Left ventricle myocardium inferior (tissue), 1 donor: ENCODE data around the gene EML6. TPM values are rescaled to one million over a fixed set of nuclear protein-coding genes. Genes with fewer than 3 reads are reported as not detected.

Source experiments
- DNase-seq: peaks from one replicate; pipeline ENCODE4 v3.0.0-alpha.2; 2020
- H3K27ac ChIP-seq: fragments of 200-600 bp; replicated peaks from 2 replicates; pipeline ENCODE4 v1.8.0; 2021
- H3K27me3 ChIP-seq: fragments of 200-600 bp; 2 replicates; pipeline ENCODE4 v1.8.0; 2021; ENCODE audit warnings: low read depth
- H3K36me3 ChIP-seq: fragments of 200-600 bp; 2 replicates; pipeline ENCODE4 v1.8.0; 2021
- H3K4me1 ChIP-seq: fragments of 200-600 bp; 2 replicates; pipeline ENCODE4 v1.8.0; 2021
- H3K4me3 ChIP-seq: fragments of 200-600 bp; 2 replicates; pipeline ENCODE4 v1.8.0; 2021; ENCODE audit warnings: mild to moderate bottlenecking, moderate library complexity
- H3K9me3 ChIP-seq: fragments of 200-600 bp; replicated peaks from 2 replicates; pipeline ENCODE4 v1.8.0; 2021
- CTCF ChIP-seq: fragments of 200-600 bp; IDR thresholded peaks from 2 replicates; pipeline ENCODE4 v1.8.0; 2021; ENCODE audit warnings: antibody characterized with exemption, mild to moderate bottlenecking, borderline replicate concordance
- intact Hi-C: fragments of 100-400 bp; cut with micrococcal nuclease; formaldehyde crosslinking; loops from one replicate; pipeline ENCODE4 v1.11.0; 2022
- total RNA-seq: library from RNA; stranded (reverse); fragmentation: NEBNext Ultra II Directional; extraction: Animal tissue kit (Norgen Biotek cat#: 25700); gene quantifications from one replicate; pipeline ENCODE4 v1.2.1, GENCODE V29; 2021
- donor health status: DM: no; HTN: yes; CAD: no; lungs with severe emphysema.

EML6 gene
- total RNA-seq, 1 donor from 2014 or later, result 0.77 TPM

- no peak overlapping the region for H3K27ac ChIP-seq
- intact Hi-C loops, result no loop called here
- H3K9me3 ChIP-seq, result peaks cover 18% of the 10 kb centered on the region
- no peak overlapping the region for H3K4me3 ChIP-seq
- no peaks in the 10 kb centered on the region for H3K4me1 ChIP-seq
- DNase-seq, result no peak
- no peak for TF ChIP-seq CTCF
- no peaks in the 10 kb centered on the region for H3K36me3 ChIP-seq
- peaks cover 18% of the 10 kb centered on the region for H3K27me3 ChIP-seq
These were observed 138.8 kb downstream of the EML6 start for GRCh38 chr2:54862229-54862628.

- intact Hi-C loops, result no loop called here
- Histone ChIP-seq H3K4me3 (no peak overlapping the region), H3K4me1 (no peaks in the 10 kb centered on the region), H3K27me3 (peaks cover 18% of the 10 kb centered on the region), H3K27ac (no peak overlapping the region), H3K36me3 (no peaks in the 10 kb centered on the region), H3K9me3 (peaks cover 18% of the 10 kb centered on the region)
- no peak for DNase-seq
- TF ChIP-seq CTCF, result no peak
These were observed 139.3 kb downstream of the EML6 start for GRCh38 chr2:54862742-54863141.

GRCh38 chr2:54863660-54864059 lies 140.2 kb downstream of the EML6 start:
- no peak overlapping the region for H3K27ac ChIP-seq
- no peak for DNase-seq
- H3K27me3 ChIP-seq, result peaks cover 18% of the 10 kb centered on the region
- TF ChIP-seq CTCF, result no peak
- no peak overlapping the region for H3K4me3 ChIP-seq
- no peaks in the 10 kb centered on the region for H3K36me3 ChIP-seq
- H3K9me3 ChIP-seq, result peaks cover 18% of the 10 kb centered on the region
- H3K4me1 ChIP-seq, result no peaks in the 10 kb centered on the region
- intact Hi-C loops, result no loop called here

- intact Hi-C loops, result no loop called here
- Histone ChIP-seq H3K9me3 (peaks cover 18% of the 10 kb centered on the region), H3K27ac (no peak overlapping the region), H3K27me3 (peaks cover 18% of the 10 kb centered on the region), H3K4me3 (no peak overlapping the region), H3K36me3 (no peaks in the 10 kb centered on the region), H3K4me1 (no peaks in the 10 kb centered on the region)
- DNase-seq, result no peak
- no peak for TF ChIP-seq CTCF
These were observed 140.6 kb downstream of the EML6 start for GRCh38 chr2:54864096-54864495.

GRCh38 chr2:54864727-54865126 lies 141.3 kb downstream of the EML6 start:
- Histone ChIP-seq H3K27ac (no peak overlapping the region), H3K4me3 (no peak overlapping the region), H3K9me3 (peaks cover 18% of the 10 kb centered on the region), H3K36me3 (no peaks in the 10 kb centered on the region), H3K27me3 (peaks cover 17% of the 10 kb centered on the region), H3K4me1 (no peaks in the 10 kb centered on the region)
- intact Hi-C loops, result no loop called here
- DNase-seq, result no peak
- TF ChIP-seq CTCF, result no peak

- TF ChIP-seq CTCF, result no peak
- no peak overlapping the region for H3K4me3 ChIP-seq
- H3K4me1 ChIP-seq, result no peaks in the 10 kb centered on the region
- H3K27me3 ChIP-seq, result peaks cover 2% of the 10 kb centered on the region
- H3K36me3 ChIP-seq, result no peaks in the 10 kb centered on the region
- H3K27ac ChIP-seq, result no peak overlapping the region
- H3K9me3 ChIP-seq, result peaks cover 18% of the 10 kb centered on the region
- DNase-seq, result no peak
- intact Hi-C loops, result no loop called here
These were observed 142.7 kb downstream of the EML6 start for GRCh38 chr2:54866179-54866578.
